VCaP (cell line): ENCODE data around the gene CBR3.

Experiments
- H3K27ac ChIP-seq: fragments of 450-650 bp; 2 replicates; pipeline ENCODE4 v1.5.1; 2017
- TF ChIP-seq, protein P1 (sequence below): fragments of 450-650 bp; conservative IDR thresholded peaks from 2 replicates; pipeline ENCODE4 v1.5.1; 2017; ENCODE audit warnings: mild to moderate bottlenecking, moderate library complexity

Gene CBR3

GRCh38 chr21:36160850-36161178 lies 25.9 kb downstream of the CBR3 start:
- TF ChIP-seq, protein P1, sequence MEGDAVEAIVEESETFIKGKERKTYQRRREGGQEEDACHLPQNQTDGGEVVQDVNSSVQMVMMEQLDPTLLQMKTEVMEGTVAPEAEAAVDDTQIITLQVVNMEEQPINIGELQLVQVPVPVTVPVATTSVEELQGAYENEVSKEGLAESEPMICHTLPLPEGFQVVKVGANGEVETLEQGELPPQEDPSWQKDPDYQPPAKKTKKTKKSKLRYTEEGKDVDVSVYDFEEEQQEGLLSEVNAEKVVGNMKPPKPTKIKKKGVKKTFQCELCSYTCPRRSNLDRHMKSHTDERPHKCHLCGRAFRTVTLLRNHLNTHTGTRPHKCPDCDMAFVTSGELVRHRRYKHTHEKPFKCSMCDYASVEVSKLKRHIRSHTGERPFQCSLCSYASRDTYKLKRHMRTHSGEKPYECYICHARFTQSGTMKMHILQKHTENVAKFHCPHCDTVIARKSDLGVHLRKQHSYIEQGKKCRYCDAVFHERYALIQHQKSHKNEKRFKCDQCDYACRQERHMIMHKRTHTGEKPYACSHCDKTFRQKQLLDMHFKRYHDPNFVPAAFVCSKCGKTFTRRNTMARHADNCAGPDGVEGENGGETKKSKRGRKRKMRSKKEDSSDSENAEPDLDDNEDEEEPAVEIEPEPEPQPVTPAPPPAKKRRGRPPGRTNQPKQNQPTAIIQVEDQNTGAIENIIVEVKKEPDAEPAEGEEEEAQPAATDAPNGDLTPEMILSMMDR: no peak
- H3K27ac ChIP-seq: peak overlapping the region; percentile 100

- peak overlapping the region; percentile 100 for H3K27ac ChIP-seq
- TF ChIP-seq, protein P1: no peak
Observed at GRCh38 chr21:36162631-36163030, 27.8 kb downstream of the CBR3 start.

DNA sequence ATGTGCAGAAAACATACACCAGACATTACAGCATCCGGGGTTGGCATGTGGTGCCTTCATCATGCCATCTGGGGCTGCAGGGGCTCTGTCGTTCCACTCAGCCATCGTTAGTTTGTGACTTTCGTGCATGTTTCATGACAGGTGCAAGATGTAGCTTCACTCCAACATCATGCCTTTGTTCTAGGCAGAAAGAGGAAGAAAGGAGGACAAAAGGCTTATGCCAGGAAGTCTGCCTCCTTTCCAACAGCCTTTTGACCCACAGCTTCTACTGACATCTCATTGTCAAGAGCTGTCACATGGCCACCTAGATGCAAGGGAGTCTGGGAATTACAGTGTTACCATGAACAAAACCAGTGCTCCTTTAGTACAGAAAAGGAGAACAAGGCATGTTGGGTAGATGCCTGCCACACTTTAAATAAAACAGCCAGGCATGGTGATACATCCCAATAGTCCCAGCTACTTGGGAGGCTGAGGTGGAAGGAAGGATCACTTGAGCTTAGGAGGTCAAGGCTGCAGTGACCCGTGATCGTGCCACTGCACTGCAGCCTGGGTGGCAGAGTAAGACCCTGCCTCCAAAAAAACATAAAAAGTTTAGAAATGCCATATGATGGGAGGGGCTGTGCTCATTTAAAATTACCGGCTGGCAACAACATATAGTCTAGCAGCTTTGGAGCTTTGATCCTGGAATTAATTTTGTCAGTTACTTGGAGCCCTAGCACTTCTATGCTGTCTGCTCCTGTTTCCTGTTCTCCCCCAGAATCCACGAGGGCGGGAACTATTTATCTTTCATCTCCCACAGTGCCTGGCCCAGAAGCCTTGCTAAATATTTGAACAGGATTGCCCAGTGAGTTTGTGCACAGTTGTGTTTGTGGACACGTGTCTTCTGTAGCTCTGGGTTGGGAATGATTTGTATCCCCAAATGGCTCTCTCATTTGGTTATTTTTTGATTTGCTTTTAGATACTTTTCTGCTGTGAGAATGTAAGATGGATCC lies 29.2 kb downstream of the CBR3 start:
- TF ChIP-seq, protein P1: no peak
- peak overlapping the region; percentile 100 for H3K27ac ChIP-seq

DNA sequence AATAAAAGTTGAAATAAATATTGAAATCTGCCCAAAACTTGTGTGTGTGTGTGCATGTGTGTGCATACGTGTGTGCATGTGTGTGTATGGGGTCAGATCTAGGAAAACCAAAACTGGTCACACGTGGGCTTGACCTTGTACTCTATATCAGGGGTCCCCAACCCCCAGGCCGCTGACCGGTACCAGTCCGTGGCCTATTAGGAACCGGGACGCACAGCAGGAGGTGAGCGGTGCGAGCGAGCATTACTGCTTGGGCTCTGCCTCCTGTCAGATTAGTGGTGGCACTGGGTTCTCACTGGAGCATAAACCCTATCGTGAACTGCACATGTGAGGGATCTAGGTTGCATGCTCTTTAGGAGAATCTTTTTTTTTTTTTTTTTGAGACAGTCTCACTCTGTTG lies 30.5 kb downstream of the CBR3 start:
- TF ChIP-seq, protein P1: no peak
- peak overlapping the region; percentile 100 for H3K27ac ChIP-seq

- TF ChIP-seq, protein P1: no peak
- H3K27ac ChIP-seq: peak overlapping the region; percentile 100
Observed at GRCh38 chr21:36166705-36167104, 31.8 kb downstream of the CBR3 start.

GRCh38 chr21:36167541-36167940 lies 32.7 kb downstream of the CBR3 start:
- TF ChIP-seq, protein P1: no peak

GRCh38 chr21:36169470-36170128 lies 34.7 kb downstream of the CBR3 start:
- peak overlapping the region; percentile 100 for H3K27ac ChIP-seq
- TF ChIP-seq, protein P1: no peak

More at GRCh38 chr21:36167541-36167940, 32.7 kb downstream of the CBR3 start:
- H3K27ac ChIP-seq: peak overlapping the region; percentile 100
